ENCODE measurements around the gene NYNRIN.

Gene NYNRIN

DNA sequence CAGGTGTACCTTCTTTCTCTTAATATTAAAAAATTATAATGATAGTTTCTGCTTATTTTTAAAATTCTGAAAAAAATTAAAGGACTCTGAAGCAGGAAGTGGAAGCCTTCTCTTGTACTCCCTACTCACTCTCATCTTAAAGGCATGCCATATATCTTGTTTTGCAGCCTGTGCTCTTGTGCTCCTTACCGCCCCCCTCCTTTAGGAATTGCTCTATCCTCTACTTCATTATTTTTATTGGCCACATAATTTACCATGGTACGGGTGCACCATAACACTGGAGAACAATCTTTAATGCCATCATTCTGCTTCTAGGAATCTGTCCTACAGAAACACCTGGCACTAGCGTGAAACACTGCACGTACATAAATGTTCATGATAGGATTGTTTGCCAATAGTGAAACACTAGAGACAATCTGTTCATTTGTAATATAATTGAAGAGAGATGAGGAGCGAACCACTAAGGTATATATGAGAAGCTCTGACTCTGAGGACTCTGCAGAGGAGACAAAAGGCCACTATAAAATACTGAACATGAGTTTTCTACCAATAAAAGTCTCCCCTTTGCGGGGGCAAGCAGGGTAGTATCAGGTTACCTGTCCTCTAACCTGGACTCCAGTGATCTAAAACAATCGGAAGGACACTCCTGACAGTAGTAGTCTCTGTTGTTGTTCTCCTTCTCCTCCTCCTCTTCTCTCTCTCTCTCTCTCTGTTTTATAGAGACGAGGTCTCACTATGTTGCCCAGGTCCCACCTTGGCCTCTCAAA lies 6.3 kb upstream of the NYNRIN start:
- no peak for DNase-seq (ENCODE audit: low read depth)

- no peak for DNase-seq (ENCODE audit: low read depth)
Measured at GRCh38 chr14:24394275-24394674, 4.5 kb upstream of the NYNRIN start.

- DNase-seq (ENCODE audit: low read depth) = no peak
Measured at GRCh38 chr14:24395609-24396582, 2.9 kb upstream of the NYNRIN start.

DNA sequence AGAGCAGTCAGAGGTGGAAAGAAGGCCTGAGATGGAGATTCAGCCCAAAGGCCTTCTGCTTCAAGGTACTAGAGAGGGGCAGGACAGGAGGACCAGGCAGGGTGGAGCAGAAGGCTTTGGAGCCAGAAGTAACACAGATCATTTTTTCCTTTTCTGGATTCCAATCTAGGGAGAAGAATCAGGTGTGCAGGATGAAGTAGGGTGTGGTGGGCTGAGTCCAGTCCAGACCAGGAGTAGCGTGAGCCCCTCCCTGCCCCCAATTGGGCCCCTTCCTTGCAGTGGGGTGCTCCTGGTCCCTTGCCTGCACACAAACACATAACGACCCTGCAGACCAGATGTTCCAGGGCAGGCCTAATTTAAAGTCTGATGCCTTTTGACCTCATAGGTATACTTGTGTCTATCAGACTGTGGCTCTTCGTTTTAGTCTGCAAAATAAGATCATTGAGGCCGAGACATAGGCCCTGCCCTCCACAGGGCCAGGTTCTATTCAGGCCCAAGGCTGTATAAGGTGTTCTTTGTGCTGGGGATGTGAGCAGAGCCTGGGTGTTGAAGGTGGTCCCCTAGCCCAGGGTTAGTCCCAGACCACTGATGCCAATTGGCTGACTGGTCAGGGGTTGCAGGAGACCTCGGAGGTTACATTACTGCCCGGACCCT lies 1.0 kb upstream of the NYNRIN start:
- DNase-seq (ENCODE audit: low read depth) = no peak

DNA sequence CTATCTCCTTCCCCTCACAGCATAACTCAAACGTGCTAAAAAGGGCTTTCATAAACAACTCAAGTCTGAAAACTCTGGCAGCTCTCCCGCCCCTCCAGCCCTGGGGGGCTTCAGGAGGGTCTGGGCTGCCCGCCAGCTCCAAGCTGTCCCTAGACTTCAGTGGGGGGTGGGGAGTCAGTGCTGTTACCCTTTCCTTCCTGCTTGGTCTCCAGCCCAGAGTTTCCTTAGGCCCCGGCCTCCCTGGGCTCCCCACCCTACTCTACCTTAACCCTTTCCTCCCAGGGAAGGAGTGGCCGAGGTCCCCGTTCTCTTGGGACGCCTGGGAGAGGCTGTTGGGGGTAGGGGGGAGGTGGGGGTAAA lies 530 bp upstream of the NYNRIN start:
- DNase-seq (ENCODE audit: low read depth) = no peak

DNA sequence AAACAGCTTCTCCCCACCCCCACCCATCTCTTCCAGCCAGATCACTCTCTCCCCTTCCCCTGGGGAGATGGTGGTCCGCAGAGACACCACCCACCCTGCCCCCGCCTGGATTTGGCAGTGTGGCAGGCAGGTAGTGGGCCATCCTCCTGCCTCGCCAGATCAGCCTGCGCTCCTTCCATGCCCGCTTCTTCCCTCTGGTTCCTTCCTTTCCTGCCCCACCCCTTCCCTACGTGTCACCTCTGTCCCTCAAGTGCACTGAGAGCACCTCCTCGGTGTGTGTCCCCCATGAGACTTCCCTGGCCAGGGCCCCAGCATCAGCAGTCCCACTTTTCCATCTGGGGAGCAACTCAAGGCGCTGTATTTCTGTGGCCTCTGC lies 632 bp downstream of the NYNRIN start:
- no peak for DNase-seq (ENCODE audit: low read depth)

DNA sequence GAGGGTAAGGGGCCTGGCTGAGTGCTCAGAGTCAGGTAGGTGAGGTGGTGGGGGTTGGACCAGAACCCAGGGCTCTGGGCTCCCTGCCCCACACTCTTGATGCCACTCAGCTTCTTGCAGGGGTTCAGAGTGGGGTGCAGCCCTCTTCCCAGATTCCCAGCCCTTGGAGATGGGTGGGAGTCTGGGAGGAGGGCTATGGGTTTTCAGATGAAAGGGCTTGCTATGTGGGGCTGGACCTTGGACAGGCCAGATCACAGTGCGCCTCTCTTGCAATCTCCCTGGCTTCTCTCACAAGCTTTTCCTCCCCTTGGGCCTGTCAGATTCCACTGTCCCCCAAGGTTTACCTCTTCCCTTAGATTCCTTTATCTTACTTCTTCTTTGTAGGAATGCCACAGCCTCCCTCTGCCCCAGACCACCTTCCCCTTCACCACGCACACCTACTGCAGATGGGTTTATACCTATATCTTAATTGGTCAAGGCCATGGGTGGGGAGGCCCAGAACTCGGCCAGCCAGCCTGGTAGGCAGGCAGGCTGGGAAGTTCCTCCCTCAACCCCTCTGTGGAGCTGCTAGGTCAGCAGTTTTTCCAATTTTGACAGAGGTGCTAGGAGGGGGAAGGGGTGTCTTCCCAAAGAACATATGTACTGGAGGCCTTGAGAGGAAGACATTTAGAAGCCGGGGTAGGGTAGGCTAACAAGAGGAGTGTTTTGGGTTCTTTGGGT lies 1.4 kb downstream of the NYNRIN start:
- DNase-seq (ENCODE audit: low read depth) = no peak

DNA sequence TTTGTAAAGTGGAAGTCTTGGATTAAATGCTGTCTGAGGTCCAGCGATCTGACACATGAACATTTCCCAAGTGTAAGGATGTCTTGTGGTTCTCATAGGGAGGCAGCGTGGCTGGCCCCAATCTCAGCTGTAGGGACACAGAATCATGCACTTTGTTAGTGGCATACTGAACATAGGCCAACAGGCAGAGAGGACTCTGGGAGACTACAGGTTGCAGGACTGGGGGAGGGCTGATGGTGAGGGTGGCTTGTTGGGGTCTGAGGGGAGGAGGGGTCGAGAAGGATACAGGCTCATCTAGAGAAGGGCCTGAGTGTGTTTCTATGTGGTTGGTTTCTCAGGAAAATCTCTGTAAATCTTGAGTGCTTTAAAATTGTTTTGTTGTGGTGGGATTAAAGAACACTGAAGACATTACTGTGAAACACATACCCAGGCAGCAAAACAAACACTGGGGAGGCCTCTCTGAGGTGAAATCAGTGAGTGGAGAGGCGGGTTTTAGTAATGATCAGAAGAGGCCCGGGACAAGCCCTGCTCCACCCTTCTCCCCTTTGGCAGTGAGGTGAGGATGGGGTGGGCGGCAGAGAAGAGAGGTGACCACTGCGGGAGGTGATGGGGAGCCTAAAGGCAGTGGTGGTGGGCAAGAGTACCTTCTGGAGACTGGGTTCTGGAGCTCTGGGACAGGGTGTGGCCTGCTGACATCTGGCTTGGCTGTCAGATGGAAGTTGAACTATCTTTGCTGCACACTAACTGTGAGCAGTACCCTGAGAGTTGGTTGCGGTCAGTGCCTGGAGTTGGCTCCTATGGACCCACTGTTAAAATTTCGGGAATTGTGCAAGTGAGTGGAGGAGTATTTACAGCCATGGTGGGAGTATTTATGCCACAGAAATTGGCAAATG lies 3.3 kb downstream of the NYNRIN start:
- no peak for DNase-seq (ENCODE audit: low read depth)

DNA sequence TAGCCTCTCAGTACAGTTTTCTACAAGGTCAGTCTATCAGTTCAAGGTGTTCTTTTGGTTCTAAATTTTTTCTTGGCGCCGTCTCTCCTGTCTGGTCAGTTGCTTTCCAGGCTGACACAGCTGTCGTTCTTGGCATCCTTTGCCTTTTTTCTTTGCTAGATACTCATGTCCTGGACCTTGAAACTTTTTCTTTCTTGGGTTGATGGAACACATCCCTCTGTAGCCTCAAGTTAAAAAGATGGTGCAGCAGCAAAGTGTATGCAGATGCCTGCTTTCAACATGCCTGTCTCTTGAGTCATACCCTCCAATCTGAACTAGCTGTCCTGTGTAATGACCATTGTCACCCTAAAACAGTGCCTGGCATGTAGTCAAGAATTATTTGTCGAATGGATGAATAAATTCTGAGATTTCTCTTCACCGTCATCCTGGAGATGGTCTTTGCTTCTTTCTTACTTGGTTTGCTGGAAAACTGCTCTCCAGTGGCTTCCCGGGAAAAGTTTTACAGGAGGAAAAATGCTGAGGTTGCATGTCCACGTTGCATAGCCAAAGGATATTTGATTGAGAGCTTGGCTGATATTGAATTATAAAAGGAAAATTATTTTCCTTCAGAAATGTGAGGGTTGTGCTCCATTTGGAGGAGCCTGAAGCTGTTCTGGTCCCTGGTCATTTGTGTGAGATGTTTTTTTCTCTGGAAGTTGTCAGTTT lies 4.6 kb downstream of the NYNRIN start:
- DNase-seq (ENCODE audit: low read depth) = no peak

DNA sequence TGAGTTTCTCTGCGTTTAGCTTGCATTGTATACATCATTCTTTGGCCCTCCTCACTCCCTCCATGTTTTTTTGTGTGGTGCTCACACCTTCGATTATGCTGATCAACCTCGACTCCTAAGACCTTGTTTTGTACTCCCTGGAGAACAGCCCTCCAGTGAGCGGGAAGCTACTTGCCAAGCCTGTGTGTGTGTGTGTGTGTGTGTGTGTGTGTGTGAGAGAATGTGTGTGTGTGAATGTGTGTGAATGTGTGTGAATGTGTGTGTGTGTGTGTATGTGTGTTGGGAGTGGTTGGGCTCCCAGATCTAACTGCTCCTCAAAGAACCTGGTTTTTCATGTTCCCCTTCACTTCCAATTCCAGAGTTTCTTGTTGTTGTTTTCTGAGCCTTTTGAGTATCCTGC lies 6.0 kb downstream of the NYNRIN start:
- DNase-seq (ENCODE audit: low read depth) = no peak

DNA sequence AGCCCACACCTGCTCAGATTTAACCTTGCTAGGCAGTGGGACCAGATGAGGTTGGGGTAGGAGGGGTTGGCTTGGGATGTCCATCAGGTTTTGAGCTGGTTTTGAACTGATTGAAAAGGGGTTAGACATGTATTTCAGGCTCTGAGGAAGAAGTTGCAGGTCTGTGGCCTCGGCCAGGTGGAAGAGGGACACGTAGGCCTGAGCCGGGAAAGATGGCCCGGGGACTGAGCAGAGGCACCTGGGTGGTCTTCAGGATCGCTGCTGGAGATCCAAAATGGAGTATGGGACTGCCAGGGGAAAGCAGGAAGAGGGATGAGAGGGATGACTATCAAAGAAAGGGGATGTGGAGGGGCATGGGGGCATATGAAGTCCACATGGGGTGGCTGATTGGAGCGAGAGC lies 7.6 kb downstream of the NYNRIN start:
- no peak for DNase-seq (ENCODE audit: low read depth)

- DNase-seq (ENCODE audit: low read depth) = no peak
Measured at GRCh38 chr14:24407608-24408325, 9.0 kb downstream of the NYNRIN start.

DNA sequence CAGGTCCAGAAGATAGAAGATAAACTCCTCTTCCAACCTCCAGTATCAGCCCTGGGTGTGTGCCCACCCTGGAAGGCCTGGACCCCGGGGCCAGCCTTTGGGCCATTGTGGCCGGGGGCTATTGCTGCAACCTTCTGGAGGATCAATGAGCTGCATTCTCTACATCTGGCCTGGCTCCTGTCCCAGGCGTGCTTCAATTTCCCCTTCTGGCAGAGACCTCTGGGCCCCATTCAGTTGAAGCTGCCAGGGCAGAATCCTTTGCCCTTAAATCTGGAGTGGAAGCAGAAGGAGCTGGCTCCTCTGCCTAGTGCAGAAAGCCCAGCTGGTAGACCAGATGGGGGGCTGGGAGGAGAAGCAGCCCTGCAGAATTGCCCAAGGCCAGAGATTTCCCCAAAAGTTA lies 10.0 kb downstream of the NYNRIN start:
- DNase-seq (ENCODE audit: low read depth) = no peak

DNA sequence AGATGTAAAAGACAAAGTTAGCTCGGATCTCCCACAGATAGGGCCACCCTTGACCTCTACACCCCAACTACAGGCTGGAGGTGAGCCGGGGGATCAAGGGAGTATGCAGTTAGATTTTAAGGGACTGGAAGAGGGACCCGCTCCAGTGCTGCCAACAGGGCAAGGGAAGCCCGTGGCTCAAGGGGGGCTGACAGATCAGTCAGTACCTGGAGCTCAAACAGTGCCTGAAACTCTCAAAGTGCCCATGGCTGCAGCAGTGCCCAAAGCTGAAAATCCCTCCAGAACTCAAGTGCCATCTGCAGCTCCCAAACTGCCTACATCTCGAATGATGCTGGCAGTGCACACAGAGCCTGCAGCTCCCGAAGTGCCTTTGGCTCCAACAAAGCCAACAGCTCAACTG lies 10.4 kb downstream of the NYNRIN start:
- no peak for DNase-seq (ENCODE audit: low read depth)

GRCh38 chr14:24409956-24410355 lies 11.2 kb downstream of the NYNRIN start:
- DNase-seq (ENCODE audit: low read depth) = no peak

GRCh38 chr14:24411443-24412389 lies 12.9 kb downstream of the NYNRIN start:
- DNase-seq (ENCODE audit: low read depth) = peak; percentile 33

GRCh38 chr14:24414077-24414476 lies 15.3 kb downstream of the NYNRIN start:
- DNase-seq (ENCODE audit: low read depth) = no peak

DNA sequence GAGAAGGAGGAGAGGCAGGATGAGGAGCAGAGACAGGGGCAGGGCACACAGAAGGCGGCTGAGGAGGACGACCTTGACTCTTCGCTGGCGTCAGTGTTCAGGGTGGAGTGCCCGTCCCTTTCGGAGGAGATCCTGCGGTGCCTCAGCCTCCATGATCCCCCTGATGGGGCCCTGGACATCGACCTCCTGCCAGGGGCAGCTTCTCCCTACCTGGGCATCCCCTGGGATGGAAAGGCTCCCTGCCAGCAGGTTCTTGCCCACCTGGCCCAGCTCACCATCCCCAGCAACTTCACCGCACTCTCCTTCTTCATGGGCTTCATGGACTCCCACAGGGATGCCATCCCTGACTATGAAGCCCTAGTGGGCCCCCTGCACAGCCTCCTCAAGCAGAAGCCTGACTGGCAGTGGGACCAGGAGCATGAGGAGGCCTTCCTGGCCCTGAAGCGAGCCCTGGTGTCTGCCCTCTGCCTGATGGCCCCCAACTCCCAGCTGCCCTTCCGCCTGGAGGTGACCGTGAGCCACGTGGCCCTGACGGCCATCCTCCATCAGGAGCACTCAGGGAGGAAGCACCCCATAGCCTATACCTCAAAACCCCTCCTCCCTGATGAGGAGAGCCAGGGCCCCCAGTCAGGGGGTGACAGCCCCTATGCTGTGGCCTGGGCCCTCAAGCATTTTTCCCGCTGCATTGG lies 16.1 kb downstream of the NYNRIN start:
- DNase-seq (ENCODE audit: low read depth) = no peak
